H1 (cell line): ENCODE measurements around the gene CYB561D2.

ENCODE experiments used
- CTCF ChIP-seq, 3 experiments: IDR thresholded peaks; 1 replicate in 2 of 3; 2 replicates in 1 of 3; pipeline versions ENCODE4 v1.5.1 to v1.6.1; 2011; ENCODE audit warnings: low read length in 3 of 3, mild to moderate bottlenecking in 3 of 3, inconsistent platforms in 2 of 3, low read depth in 1 of 3, moderate library complexity in 1 of 3; ENCODE audit not compliant: insufficient read depth in 1 of 3; ENCODE audit errors: control extremely low read depth in 1 of 3
- EP300 ChIP-seq, 2 experiments: IDR thresholded peaks; 1 replicate in 1 of 2; 2 replicates in 1 of 2; pipeline ENCODE4 v1.6.1; 2011 to 2012; ENCODE audit warnings: low read depth in 2 of 2, low read length in 2 of 2, mild to moderate bottlenecking in 2 of 2, borderline replicate concordance in 1 of 2, inconsistent platforms in 1 of 2, moderate library complexity in 1 of 2
- EZH2 ChIP-seq: fragments of 200-600 bp; sonication (generic); IDR thresholded peaks from 2 replicates; pipeline ENCODE4 v1.7.1; 2012; ENCODE audit warnings: low read depth, mild to moderate bottlenecking, moderate library complexity, low read length, inconsistent platforms; ENCODE audit not compliant: severe bottlenecking
- FOSL1 ChIP-seq: IDR thresholded peaks from 2 replicates; pipeline ENCODE4 v1.6.1; 2011; ENCODE audit warnings: mild to moderate bottlenecking, low read depth, low read length, moderate library complexity; ENCODE audit not compliant: insufficient read depth
- GABPA ChIP-seq: IDR thresholded peaks from 2 replicates; pipeline ENCODE4 v1.6.1; 2011; ENCODE audit warnings: mild to moderate bottlenecking, low read length, moderate library complexity, borderline replicate concordance; ENCODE audit not compliant: insufficient read depth
- HDAC2 ChIP-seq, 2 experiments: fragments of 300-600 bp in 1 of 2; sonication (generic) in 1 of 2; IDR thresholded peaks; 2 replicates each; pipeline ENCODE4 v1.6.1; 2011 to 2012; ENCODE audit warnings: low read depth in 2 of 2, low read length in 2 of 2, mild to moderate bottlenecking in 2 of 2, moderate library complexity in 2 of 2, borderline replicate concordance in 1 of 2, inconsistent platforms in 1 of 2
- JUND ChIP-seq: IDR thresholded peaks from 2 replicates; pipeline ENCODE4 v1.6.1; 2011; ENCODE audit warnings: mild to moderate bottlenecking, improper control_type of control experiment, low read length
- NRF1 ChIP-seq: IDR thresholded peaks from 2 replicates; pipeline ENCODE4 v1.6.1; 2011; ENCODE audit warnings: mild to moderate bottlenecking, low read depth, low read length, improper control_type of control experiment
- POLR2A ChIP-seq, 2 experiments: IDR thresholded peaks; 1 replicate in 1 of 2; 2 replicates in 1 of 2; pipeline ENCODE4 v1.6.1; 2011; ENCODE audit warnings: low read depth in 2 of 2, low read length in 2 of 2, mild to moderate bottlenecking in 2 of 2; ENCODE audit errors: control extremely low read depth in 1 of 2
- POU5F1 ChIP-seq: IDR thresholded peaks from 2 replicates; pipeline ENCODE4 v1.6.1; 2011; ENCODE audit warnings: low read depth, mild to moderate bottlenecking, low read length, moderate library complexity
- RBBP5 ChIP-seq: IDR thresholded peaks from 2 replicates; pipeline ENCODE4 v1.7.1; 2012; ENCODE audit warnings: low read depth, mild to moderate bottlenecking, inconsistent platforms, low read length, moderate library complexity, borderline replicate concordance
- SIRT6 ChIP-seq: IDR thresholded peaks from one replicate; pipeline ENCODE4 v1.7.1; 2012; ENCODE audit warnings: low read length, inconsistent platforms

DNA sequence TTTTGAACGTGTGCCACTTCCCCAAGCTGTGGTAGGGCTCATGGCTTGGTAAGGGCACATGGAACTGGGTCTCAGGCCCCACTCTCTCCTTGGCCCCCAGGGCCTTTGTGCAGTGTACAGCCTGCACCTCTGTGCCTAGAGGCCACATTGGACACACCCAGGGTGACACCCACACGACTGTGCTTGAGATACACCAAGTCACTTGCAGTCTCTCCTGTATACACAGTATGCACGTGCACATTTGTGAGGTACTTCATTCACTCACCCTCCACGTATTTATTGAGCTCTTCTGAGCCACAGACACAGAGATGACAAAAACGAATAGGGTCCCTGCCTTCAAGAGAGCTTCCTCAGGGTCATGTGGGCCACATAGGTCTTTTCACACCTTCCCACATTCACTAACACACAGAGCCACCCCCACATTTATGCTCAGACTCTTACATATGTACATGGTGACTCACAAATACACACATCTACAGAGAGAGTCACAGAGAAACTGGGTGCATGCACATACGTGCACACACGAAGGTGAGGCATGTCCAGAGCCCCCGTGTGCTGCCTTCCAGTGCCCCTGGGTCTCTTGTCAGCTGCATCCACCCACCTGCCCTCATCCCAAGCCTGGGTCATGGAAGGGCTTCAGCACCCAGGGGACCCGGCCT, 18.5 kb downstream of the CYB561D2 start:
- TF ChIP-seq CTCF (IDR thresholded peaks at IDR 0.05; ENCODE audit: control extremely low read depth in 1 of 3, insufficient read depth in 1 of 3, low read depth in 1 of 3, low read length in 3 of 3) (no peak), SIRT6 (no peak), POLR2A (IDR thresholded peaks at IDR 0.05; ENCODE audit: control extremely low read depth in 1 of 2, low read depth in 2 of 2, low read length in 2 of 2) (no peak), EZH2 (no peak), FOSL1 (no peak), RBBP5 (no peak), HDAC2 (IDR thresholded peaks at IDR 0.05; ENCODE audit: borderline replicate concordance in 1 of 2, low read depth in 2 of 2, low read length in 2 of 2) (no peak), JUND (no peak), GABPA (no peak), EP300 (IDR thresholded peaks at IDR 0.05; ENCODE audit: borderline replicate concordance in 1 of 2, low read depth in 2 of 2, low read length in 2 of 2) (no peak), POU5F1 (no peak), NRF1 (no peak)
